Activated CD8-positive, alpha-beta T cell treated with anti-CD3 and anti-CD28 coated beads for 36 hours (primary cell): ENCODE measurements around the gene MICAL3. TPM values are rescaled to one million over a fixed set of nuclear protein-coding genes. Genes with fewer than 3 reads are reported as not detected.

ENCODE experiments used
- ATAC-seq: fragments of 200-7000 bp; cut with Tn5 transposase; one replicate; pipeline ENCODE4 v1.10.0; 2021; ENCODE audit warnings: mild to moderate bottlenecking, moderate library complexity
- CTCF ChIA-PET: fragments of 350-600 bp; sonication (Branson Sonifier 250); formaldehyde crosslinking; loops from one replicate; lab custom pipeline; 2021; ENCODE audit warnings: antibody characterized with exemption; lab: Charles Lee
- POLR2A ChIA-PET: fragments of 350-600 bp; sonication (Branson Sonifier 250); formaldehyde crosslinking; loops from one replicate; lab custom pipeline; 2021; ENCODE audit warnings: antibody characterized with exemption; lab: Charles Lee
- DNase-seq: peaks from one replicate; pipeline ENCODE4 v3.0.0-alpha.2; 2020
- H3K27ac Mint-ChIP-seq: one replicate; pipeline ENCODE4 v1.8.0; 2021; ENCODE audit warnings: mild to moderate bottlenecking, mixed read lengths
- H3K27me3 Mint-ChIP-seq: one replicate; pipeline ENCODE4 v1.8.0; 2021; ENCODE audit warnings: mixed read lengths
- H3K36me3 Mint-ChIP-seq: one replicate; pipeline ENCODE4 v1.8.0; 2021; ENCODE audit warnings: low read depth, mixed read lengths
- H3K4me1 Mint-ChIP-seq: one replicate; pipeline ENCODE4 v1.8.0; 2021; ENCODE audit warnings: low read depth, mixed read lengths
- H3K4me3 Mint-ChIP-seq: one replicate; pipeline ENCODE4 v1.8.0; 2021; ENCODE audit warnings: mild to moderate bottlenecking, moderate library complexity, mixed read lengths
- H3K9me3 Mint-ChIP-seq: one replicate; pipeline ENCODE4 v1.8.0; 2021; ENCODE audit warnings: mixed read lengths
- CTCF ChIP-seq: fragments of 200-600 bp; IDR thresholded peaks from one replicate; pipeline ENCODE4 v1.8.0; 2022; ENCODE audit warnings: antibody characterized with exemption, mild to moderate bottlenecking
- intact Hi-C: fragments of 100-400 bp; cut with micrococcal nuclease; formaldehyde crosslinking; loops from one replicate; pipeline ENCODE4 v1.10.0; 2022
- total RNA-seq, 2 experiments: library from RNA; stranded (reverse); gene quantifications; one replicate each; pipeline ENCODE4 v1.2.3, GENCODE V29; 2021

MICAL3 gene
- total RNA-seq, 2 experiments from 2014 or later: 31.6 to 32.4 TPM

DNA sequence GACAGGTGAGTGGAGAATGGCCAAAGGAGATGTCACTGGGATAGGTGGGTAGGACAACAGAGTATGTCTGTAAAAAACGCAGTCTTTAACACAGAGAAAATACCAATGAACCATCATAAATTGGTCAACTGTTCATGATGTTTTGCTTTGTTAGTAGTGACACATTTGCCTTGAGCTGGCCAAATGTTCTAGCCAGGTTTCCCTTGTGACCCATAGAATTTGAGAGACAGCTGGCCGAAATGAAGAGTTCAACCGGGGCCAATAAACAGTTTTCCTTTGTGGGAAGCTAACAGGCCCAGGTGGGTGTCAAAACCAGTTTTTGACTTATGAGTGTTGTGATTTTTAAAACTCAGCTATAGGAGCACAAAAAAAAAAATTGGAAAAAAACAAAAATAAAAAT is 133.5 kb downstream of the MICAL3 start:
- ATAC-seq (no peak), DNase-seq (no peak)
- POLR2A ChIA-PET: no interaction called here
- Mint-ChIP-seq H3K27me3 (no peaks in the 10 kb centered on the region), H3K4me3 (no peak overlapping the region), H3K36me3 (peaks cover 29% of the 10 kb centered on the region), H3K4me1 (no peaks in the 10 kb centered on the region), H3K27ac (no peak overlapping the region), H3K9me3 (no peaks in the 10 kb centered on the region)
- intact Hi-C loops: no loop called here
- CTCF ChIA-PET: interaction anchor here (1.2 to 2.4 kb wide), 2 partner anchors 17 to 185 kb away, joined by 3 to 12 read pairs; no protein-coding TSS in a partner anchor
- no peak for TF ChIP-seq CTCF

GRCh38 chr22:17890245-17890671 is 134.1 kb downstream of the MICAL3 start:
- Mint-ChIP-seq H3K4me1 (no peaks in the 10 kb centered on the region), H3K4me3 (no peak overlapping the region), H3K27ac (no peak overlapping the region), H3K36me3 (peaks cover 31% of the 10 kb centered on the region), H3K9me3 (no peaks in the 10 kb centered on the region), H3K27me3 (no peaks in the 10 kb centered on the region)
- POLR2A ChIA-PET: no interaction called here
- ATAC-seq (no peak), DNase-seq (no peak)
- CTCF ChIA-PET: interaction anchor here (2.4 kb wide), 1 partner anchor 186 kb away, joined by 12 read pairs; no protein-coding TSS in a partner anchor
- intact Hi-C loops: no loop called here
- no peak for TF ChIP-seq CTCF

- Mint-ChIP-seq H3K27me3 (no peaks in the 10 kb centered on the region), H3K4me3 (no peak overlapping the region), H3K36me3 (peaks cover 30% of the 10 kb centered on the region), H3K27ac (no peak overlapping the region), H3K4me1 (no peaks in the 10 kb centered on the region), H3K9me3 (no peaks in the 10 kb centered on the region)
- intact Hi-C loops: no loop called here
- DNase-seq: no peak
- peak; percentile 42 for ATAC-seq
- no peak for TF ChIP-seq CTCF
- CTCF ChIA-PET: interaction anchor here (0.6 to 1.5 kb wide), 5 partner anchors 59 to 263 kb away, joined by 3 to 4 read pairs (median 3); no protein-coding TSS in a partner anchor
- POLR2A ChIA-PET: interaction anchor here (0.8 to 1.5 kb wide), 2 partner anchors 9 to 13 kb away, joined by 3 read pairs; no protein-coding TSS in a partner anchor
Observed at GRCh38 chr22:17888855-17889254, 135.5 kb downstream of the MICAL3 start.

GRCh38 chr22:17888439-17888838 is 135.9 kb downstream of the MICAL3 start:
- intact Hi-C loops: no loop called here
- H3K4me3 Mint-ChIP-seq: no peak overlapping the region
- ChIA-PET CTCF (interaction anchor here (0.8 to 1.5 kb wide), 3 partner anchors 59 to 120 kb away, joined by 3 to 4 read pairs (median 3); no protein-coding TSS in a partner anchor), POLR2A (interaction anchor here (0.8 to 1.5 kb wide), 2 partner anchors 10 to 12 kb away, joined by 3 read pairs; no protein-coding TSS in a partner anchor)
- H3K4me1 Mint-ChIP-seq: no peaks in the 10 kb centered on the region
- no peaks in the 10 kb centered on the region for H3K27me3 Mint-ChIP-seq
- no peak for DNase-seq
- TF ChIP-seq CTCF: no peak
- peaks cover 30% of the 10 kb centered on the region for H3K36me3 Mint-ChIP-seq
- no peak overlapping the region for H3K27ac Mint-ChIP-seq
- H3K9me3 Mint-ChIP-seq: no peaks in the 10 kb centered on the region
- ATAC-seq: no peak

DNA sequence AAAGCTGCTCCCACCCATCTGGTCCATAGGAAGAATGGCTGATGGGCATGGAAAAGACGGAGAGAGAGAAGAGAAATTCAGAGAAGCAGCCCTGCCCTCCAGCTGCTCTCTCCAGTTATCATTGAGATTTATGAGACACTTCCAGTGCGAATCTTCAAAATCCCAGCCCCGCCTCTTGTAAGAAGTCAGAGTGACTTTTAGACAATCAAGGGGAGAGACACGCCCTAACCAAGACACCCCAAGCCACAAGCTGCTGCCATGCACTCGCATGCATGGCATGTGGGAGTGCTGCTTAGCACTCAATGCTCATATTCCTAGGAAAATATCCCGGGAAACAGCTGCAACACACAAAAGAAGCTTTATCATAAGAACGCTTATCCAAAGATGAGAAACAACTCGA is 139.5 kb downstream of the MICAL3 start:
- Mint-ChIP-seq H3K4me1 (no peaks in the 10 kb centered on the region), H3K4me3 (no peak overlapping the region), H3K36me3 (peaks cover 19% of the 10 kb centered on the region), H3K9me3 (no peaks in the 10 kb centered on the region), H3K27ac (no peak overlapping the region), H3K27me3 (no peaks in the 10 kb centered on the region)
- intact Hi-C loops: no loop called here
- CTCF ChIA-PET: no interaction called here
- no peak for TF ChIP-seq CTCF
- DNase-seq (no peak), ATAC-seq (no peak)
- POLR2A ChIA-PET: no interaction called here
